Stimulated activated memory B cell treated with anti-CD40 and anti-IgM and Interleukin-4, amounts not matched to agents 10 μg/mL and 1 μg/mL and 100 μg/mL, for 72 hours (primary cell): Measurements from ENCODE around the gene GDF7.

ENCODE experiments used
- ATAC-seq: fragments of 150-1000 bp; cut with Tn5 transposase; 2 replicates; pipeline ENCODE4 v1.10.0; 2021
- H3K27ac Mint-ChIP-seq: one replicate; pipeline ENCODE4 v1.8.0; 2022; ENCODE audit warnings: mild to moderate bottlenecking, mixed read lengths
- H3K27me3 Mint-ChIP-seq: one replicate; pipeline ENCODE4 v1.8.0; 2022; ENCODE audit warnings: mixed read lengths
- H3K36me3 Mint-ChIP-seq: one replicate; pipeline ENCODE4 v1.8.0; 2022; ENCODE audit warnings: mixed read lengths
- H3K4me1 Mint-ChIP-seq: one replicate; pipeline ENCODE4 v1.8.0; 2022; ENCODE audit warnings: mixed read lengths
- H3K4me3 Mint-ChIP-seq: one replicate; pipeline ENCODE4 v1.8.0; 2022; ENCODE audit warnings: mild to moderate bottlenecking, moderate library complexity, mixed read lengths
- H3K9me3 Mint-ChIP-seq: one replicate; pipeline ENCODE4 v1.8.0; 2022; ENCODE audit warnings: mixed read lengths

Gene GDF7

DNA sequence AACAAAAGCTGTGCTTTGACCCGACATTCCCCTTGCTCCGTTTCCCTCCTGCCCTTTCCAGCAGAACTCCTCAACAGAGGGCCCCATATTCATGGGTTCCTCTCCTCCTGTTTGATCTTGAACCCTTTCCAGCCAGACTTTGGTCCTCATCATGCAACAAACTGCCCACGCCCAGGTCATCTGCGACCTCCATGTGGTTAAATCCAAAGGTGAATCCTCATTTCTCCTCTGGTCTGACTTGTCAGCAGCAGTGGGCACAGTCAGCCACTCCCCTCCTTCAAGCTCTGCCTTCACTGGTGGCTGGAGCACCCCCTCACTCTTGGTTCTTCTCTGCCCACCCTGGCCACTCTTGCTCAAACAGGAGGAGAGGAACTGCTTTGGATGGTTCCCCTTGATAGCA, 18.7 kb upstream of the GDF7 start:
- Mint-ChIP-seq H3K9me3 (no peaks in the 10 kb centered on the region), H3K27me3 (no peaks in the 10 kb centered on the region), H3K36me3 (peaks cover 23% of the 10 kb centered on the region), H3K4me1 (peaks cover 43% of the 10 kb centered on the region), H3K27ac (no peak overlapping the region), H3K4me3 (no peak overlapping the region)
- no peak for ATAC-seq

DNA sequence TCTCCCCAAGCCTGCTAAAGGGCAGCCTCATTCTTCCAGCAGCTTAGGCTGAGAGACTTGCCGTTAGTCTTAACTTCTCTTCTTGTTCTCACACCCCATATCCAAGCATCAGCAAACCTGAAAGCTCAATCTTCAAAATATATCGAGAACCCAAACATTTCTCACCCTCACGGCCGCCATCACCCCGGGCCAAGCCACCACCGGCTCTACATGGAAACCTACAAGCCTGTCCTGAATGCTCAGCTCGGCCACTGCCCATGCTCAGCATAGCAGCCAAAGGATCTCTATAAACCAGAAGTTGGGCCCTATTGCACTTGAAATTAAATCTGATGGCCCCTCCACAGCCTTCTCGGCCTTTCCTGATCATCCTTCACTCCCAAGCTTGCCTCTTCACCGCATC, 18.1 kb upstream of the GDF7 start:
- peaks cover 17% of the 10 kb centered on the region for H3K36me3 Mint-ChIP-seq

DNA sequence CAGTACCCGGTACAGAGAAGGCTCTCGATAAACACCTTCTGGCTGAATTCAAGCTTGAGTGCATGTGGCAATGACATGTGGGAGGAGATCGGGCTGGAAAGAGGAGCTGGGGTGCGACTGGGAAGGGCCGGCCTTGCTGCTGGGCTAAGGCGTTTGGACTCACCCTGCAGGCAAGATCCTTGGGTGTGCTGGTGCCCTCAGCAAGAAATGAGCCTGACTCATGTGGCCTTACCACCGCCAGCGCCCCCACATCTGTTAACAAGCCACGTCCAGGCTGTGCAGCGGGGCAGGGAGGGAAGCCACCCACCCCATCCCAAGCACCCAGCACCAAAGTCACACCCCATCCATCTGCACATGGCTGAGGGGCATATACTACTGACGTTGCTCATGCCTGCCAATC, 17.4 kb upstream of the GDF7 start:
- Mint-ChIP-seq H3K4me1 (peaks cover 43% of the 10 kb centered on the region), H3K27ac (no peak overlapping the region)
- no peak for ATAC-seq

More for the DNA sequence above, 18.1 kb upstream of the GDF7 start:
- no peak overlapping the region for H3K27ac Mint-ChIP-seq
- H3K4me1 Mint-ChIP-seq = peaks cover 43% of the 10 kb centered on the region
- ATAC-seq = no peak
- no peaks in the 10 kb centered on the region for H3K27me3 Mint-ChIP-seq
- H3K4me3 Mint-ChIP-seq = no peak overlapping the region
- H3K9me3 Mint-ChIP-seq = no peaks in the 10 kb centered on the region

DNA sequence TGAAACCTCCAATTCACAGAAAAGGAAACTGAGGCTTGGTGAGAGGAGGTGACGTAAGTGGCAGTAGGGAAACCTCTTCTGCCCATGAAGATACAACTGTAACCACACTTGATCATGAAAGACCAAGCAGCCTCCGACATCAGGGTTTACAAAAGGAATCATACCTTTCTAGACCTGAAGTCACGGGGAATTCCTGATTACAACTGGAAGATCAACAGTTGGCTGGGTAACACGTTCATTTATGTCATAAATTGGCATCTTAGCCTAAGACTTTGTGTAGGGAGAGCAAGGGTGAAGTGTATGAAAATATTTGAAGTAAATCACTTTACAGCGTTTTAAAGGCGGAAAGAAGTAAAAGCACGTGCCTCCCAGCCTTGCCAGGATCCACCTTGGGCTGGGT, 17.0 kb upstream of the GDF7 start:
- peak overlapping the region; percentile 90 for H3K4me3 Mint-ChIP-seq
- H3K27me3 Mint-ChIP-seq = no peaks in the 10 kb centered on the region
- H3K4me1 Mint-ChIP-seq = peaks cover 43% of the 10 kb centered on the region
- H3K27ac Mint-ChIP-seq = peak overlapping the region; percentile 83
- ATAC-seq = no peak
- H3K36me3 Mint-ChIP-seq = peaks cover 6% of the 10 kb centered on the region
- H3K9me3 Mint-ChIP-seq = no peaks in the 10 kb centered on the region

More for the DNA sequence above, 17.4 kb upstream of the GDF7 start:
- no peaks in the 10 kb centered on the region for H3K9me3 Mint-ChIP-seq
- H3K27me3 Mint-ChIP-seq = no peaks in the 10 kb centered on the region
- peak overlapping the region; percentile 90 for H3K4me3 Mint-ChIP-seq
- H3K36me3 Mint-ChIP-seq = peaks cover 10% of the 10 kb centered on the region

DNA sequence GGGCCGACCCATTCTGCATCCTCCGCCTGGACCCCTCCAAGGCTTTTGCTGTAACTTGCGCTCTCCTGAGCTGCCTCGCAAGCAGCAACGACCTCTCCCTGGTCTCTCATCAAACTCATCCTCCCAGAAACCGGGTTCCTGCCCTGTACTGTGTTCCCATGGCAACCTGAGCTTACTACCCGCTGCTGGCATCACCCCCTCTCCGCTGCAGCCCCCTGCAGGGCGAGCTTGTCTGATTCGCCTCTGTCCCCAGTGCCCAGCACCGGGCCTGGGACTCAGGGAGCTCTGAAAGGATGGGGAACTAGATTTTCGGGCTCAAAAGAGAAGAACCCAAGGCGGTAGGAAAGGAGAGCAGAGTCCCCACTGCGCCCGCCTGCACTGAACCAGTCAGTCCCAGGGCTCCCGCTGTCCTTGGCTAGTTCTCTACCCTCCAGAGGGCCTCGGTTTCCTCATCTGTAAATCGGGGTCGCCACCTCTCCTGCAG, 16.5 kb upstream of the GDF7 start:
- H3K27me3 Mint-ChIP-seq = no peaks in the 10 kb centered on the region
- H3K9me3 Mint-ChIP-seq = no peaks in the 10 kb centered on the region
- peak; percentile 0 for ATAC-seq
- peaks cover 43% of the 10 kb centered on the region for H3K4me1 Mint-ChIP-seq
- H3K4me3 Mint-ChIP-seq = peak overlapping the region; percentile 90
- peak overlapping the region; percentile 83 for H3K27ac Mint-ChIP-seq
- peaks cover 3% of the 10 kb centered on the region for H3K36me3 Mint-ChIP-seq

DNA sequence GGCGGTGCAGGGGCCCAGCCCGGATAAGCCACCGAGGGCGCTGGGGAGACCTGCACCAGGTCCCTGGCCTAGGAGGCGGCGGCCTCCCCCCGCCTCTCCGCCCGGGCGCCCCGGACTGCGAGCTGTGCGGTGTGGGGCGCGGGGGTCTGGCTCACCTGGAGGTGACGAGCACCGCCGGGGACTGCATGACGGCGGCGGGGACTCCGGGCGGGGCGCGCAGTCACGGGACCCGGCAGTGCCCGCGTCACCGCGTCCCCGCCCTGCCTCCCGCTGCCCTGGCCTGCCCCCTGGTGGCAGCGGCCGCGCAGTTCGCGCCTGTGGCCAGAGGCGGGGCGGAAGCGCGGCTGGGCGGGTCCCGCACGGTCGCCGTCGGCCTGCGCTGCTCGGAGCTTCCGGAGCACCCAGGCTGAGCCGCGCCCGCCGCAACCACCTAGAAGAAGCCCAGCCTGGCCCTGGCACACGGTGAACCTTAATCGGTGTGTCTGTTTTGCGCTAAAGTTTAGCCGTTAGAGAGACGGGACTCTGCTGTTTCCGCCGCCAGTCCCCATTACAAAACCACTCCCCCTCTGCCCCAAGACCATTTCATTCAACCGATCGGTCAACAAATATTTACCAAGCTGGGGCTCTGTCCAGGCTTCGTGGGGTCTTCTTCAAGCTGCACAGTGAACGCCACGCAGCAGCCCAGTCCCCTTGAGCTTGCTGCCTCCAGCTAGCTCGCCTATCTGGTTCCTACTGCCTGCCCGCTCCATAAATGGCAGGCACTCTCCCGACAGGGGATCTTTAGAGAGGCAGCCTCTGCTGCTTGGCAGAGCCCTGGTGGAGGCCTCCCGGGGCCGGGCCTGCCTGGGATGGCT, 15.8 kb upstream of the GDF7 start, which contains the start of gene HS1BP3:
Gene HS1BP3 (minus strand): TSS at position 222 of the 854 bp plus-strand sequence. CDS start 35 bp downstream, at position 187.
- Mint-ChIP-seq H3K27me3 (no peaks in the 10 kb centered on the region), H3K36me3 (peaks cover 3% of the 10 kb centered on the region), H3K4me1 (peaks cover 43% of the 10 kb centered on the region), H3K9me3 (no peaks in the 10 kb centered on the region), H3K4me3 (peak within 1 kb of the TSS; percentile 90), H3K27ac (peak within 1 kb of the TSS; percentile 83)
- ATAC-seq = peak; percentile 98

GRCh38 chr2:20651731-20652099, 15.2 kb upstream of the GDF7 start:
- no peaks in the 10 kb centered on the region for H3K36me3 Mint-ChIP-seq
- no peaks in the 10 kb centered on the region for H3K9me3 Mint-ChIP-seq
- no peak for ATAC-seq
- peak overlapping the region; percentile 90 for H3K4me3 Mint-ChIP-seq
- peaks cover 38% of the 10 kb centered on the region for H3K4me1 Mint-ChIP-seq
- peak overlapping the region; percentile 83 for H3K27ac Mint-ChIP-seq
- no peaks in the 10 kb centered on the region for H3K27me3 Mint-ChIP-seq

DNA sequence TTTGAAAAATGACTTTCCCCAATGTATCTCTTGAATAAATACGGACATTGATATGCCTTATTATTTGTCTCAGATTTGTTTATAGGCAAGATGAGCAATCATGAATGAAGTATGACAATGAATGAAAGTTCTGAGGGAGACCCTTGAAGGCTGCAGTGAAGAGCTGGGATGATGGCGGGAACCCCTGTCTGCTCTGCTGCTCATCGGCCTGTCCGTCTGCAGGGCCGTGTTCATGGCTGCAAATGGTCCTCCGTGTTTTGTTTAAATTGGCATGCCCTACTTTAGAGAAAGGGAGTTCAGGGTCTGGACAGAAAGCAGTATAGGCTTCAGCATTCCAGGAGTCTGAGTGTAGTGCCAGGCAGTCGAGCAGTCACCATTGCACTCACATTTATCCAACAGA, 14.8 kb upstream of the GDF7 start:
- Mint-ChIP-seq H3K27me3 (no peaks in the 10 kb centered on the region), H3K36me3 (no peaks in the 10 kb centered on the region), H3K4me3 (no peak overlapping the region), H3K27ac (no peak overlapping the region), H3K9me3 (no peaks in the 10 kb centered on the region), H3K4me1 (peaks cover 37% of the 10 kb centered on the region)
- no peak for ATAC-seq

GRCh38 chr2:20652673-20653575, 14.0 kb upstream of the GDF7 start:
- Mint-ChIP-seq H3K27me3 (no peaks in the 10 kb centered on the region), H3K36me3 (no peaks in the 10 kb centered on the region), H3K4me3 (no peak overlapping the region), H3K27ac (no peak overlapping the region), H3K9me3 (no peaks in the 10 kb centered on the region), H3K4me1 (peaks cover 31% of the 10 kb centered on the region)
- ATAC-seq = no peak

- Mint-ChIP-seq H3K9me3 (no peaks in the 10 kb centered on the region), H3K4me1 (peaks cover 21% of the 10 kb centered on the region), H3K36me3 (no peaks in the 10 kb centered on the region), H3K4me3 (no peak overlapping the region), H3K27ac (no peak overlapping the region), H3K27me3 (no peaks in the 10 kb centered on the region)
- ATAC-seq = no peak
Measured at GRCh38 chr2:20653695-20654534, 13.0 kb upstream of the GDF7 start.

GRCh38 chr2:20654535-20654813, 12.5 kb upstream of the GDF7 start:
- H3K27ac Mint-ChIP-seq = no peak overlapping the region
- H3K27me3 Mint-ChIP-seq = no peaks in the 10 kb centered on the region

DNA sequence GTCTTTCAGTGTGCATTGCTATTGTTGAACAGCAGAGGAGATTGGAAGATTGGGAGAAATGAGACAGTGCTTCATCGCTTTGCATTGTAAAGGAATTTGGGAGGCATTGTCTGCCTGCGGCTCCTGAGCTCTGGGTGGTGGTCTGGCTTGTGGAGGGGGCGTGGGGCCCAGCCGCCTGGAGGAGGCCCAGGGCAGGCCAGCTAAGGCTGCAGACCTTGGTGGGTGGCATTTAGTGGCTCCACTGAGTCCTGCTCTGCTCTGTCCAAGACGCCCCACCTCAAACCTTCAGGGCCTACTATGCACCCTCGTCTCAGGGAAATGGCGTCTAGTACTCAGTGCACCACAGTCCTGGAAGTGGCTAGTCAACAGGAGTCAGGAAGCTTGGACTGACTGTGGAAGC, 10.4 kb upstream of the GDF7 start:
- peak; percentile 44 for ATAC-seq
- Mint-ChIP-seq H3K4me1 (peaks cover 5% of the 10 kb centered on the region), H3K4me3 (no peak overlapping the region), H3K27me3 (no peaks in the 10 kb centered on the region), H3K9me3 (no peaks in the 10 kb centered on the region), H3K27ac (no peak overlapping the region), H3K36me3 (no peaks in the 10 kb centered on the region)

More at GRCh38 chr2:20654535-20654813, 12.5 kb upstream of the GDF7 start:
- no peaks in the 10 kb centered on the region for H3K36me3 Mint-ChIP-seq
- H3K4me1 Mint-ChIP-seq = peaks cover 15% of the 10 kb centered on the region
- no peak for ATAC-seq
- no peaks in the 10 kb centered on the region for H3K9me3 Mint-ChIP-seq
- no peak overlapping the region for H3K4me3 Mint-ChIP-seq

- ATAC-seq = no peak
- H3K27me3 Mint-ChIP-seq = no peaks in the 10 kb centered on the region
Measured at GRCh38 chr2:20657522-20658235, 9.3 kb upstream of the GDF7 start.

More at GRCh38 chr2:20657522-20658235, 9.3 kb upstream of the GDF7 start:
- H3K4me3 Mint-ChIP-seq = no peak overlapping the region
- peaks cover 10% of the 10 kb centered on the region for H3K4me1 Mint-ChIP-seq
- H3K9me3 Mint-ChIP-seq = no peaks in the 10 kb centered on the region
- no peaks in the 10 kb centered on the region for H3K36me3 Mint-ChIP-seq
- no peak overlapping the region for H3K27ac Mint-ChIP-seq
